Right atrium auricular region (tissue), 2 donors: ENCODE data around the gene SOX18. TPM values are rescaled to one million over a fixed set of nuclear protein-coding genes. Genes with fewer than 3 reads are reported as not detected.

Experiments
- DNase-seq: peaks from one replicate; pipeline ENCODE4 v3.0.0-alpha.2; 2019; ENCODE audit warnings: low spot score
- H3K27ac ChIP-seq, 2 donors: fragments of 200-600 bp; sonication (generic); 1 replicate in 1 of 2; 2 replicates in 1 of 2; pipeline ENCODE4 v1.5.1; 2016 to 2019
- H3K27me3 ChIP-seq, 2 donors: fragments of 200-600 bp; sonication (generic); one replicate each; pipeline versions ENCODE4 v1.5.1 to v1.6.0; 2017 to 2019
- H3K36me3 ChIP-seq: fragments of 200-600 bp; sonication (generic); one replicate; pipeline ENCODE4 v1.5.1; 2016
- H3K4me1 ChIP-seq, 2 donors: fragments of 200-600 bp; sonication (generic); one replicate each; pipeline versions ENCODE4 v1.5.1 to v1.6.0; 2017 to 2019
- H3K4me3 ChIP-seq, 2 donors: fragments of 200-600 bp; sonication (generic); 1 replicate in 1 of 2; 2 replicates in 1 of 2; pipeline ENCODE4 v1.5.1; 2017 to 2019; ENCODE audit warnings: mild to moderate bottlenecking in 1 of 2, moderate library complexity in 1 of 2
- H3K9me3 ChIP-seq, 2 donors: fragments of 200-600 bp; sonication (generic); one replicate each; pipeline ENCODE4 v1.5.1; 2019
- total RNA-seq, 2 donors: library from RNA; depleted of rRNA; stranded (reverse); fragments of >200 nt; gene quantifications; one replicate each; pipeline ENCODE4 v1.1.0, GENCODE V29; 2016
- TF ChIP-seq, protein P1 (sequence below), 2 donors: fragments of 200-600 bp; sonication (generic); IDR thresholded peaks; one replicate each; pipeline ENCODE4 v1.5.1; 2019; ENCODE audit warnings: antibody characterized with exemption in 2 of 2

SOX18 gene
- total RNA-seq, 2 donors from 2014 or later: 15.1 to 17.2 TPM

DNA sequence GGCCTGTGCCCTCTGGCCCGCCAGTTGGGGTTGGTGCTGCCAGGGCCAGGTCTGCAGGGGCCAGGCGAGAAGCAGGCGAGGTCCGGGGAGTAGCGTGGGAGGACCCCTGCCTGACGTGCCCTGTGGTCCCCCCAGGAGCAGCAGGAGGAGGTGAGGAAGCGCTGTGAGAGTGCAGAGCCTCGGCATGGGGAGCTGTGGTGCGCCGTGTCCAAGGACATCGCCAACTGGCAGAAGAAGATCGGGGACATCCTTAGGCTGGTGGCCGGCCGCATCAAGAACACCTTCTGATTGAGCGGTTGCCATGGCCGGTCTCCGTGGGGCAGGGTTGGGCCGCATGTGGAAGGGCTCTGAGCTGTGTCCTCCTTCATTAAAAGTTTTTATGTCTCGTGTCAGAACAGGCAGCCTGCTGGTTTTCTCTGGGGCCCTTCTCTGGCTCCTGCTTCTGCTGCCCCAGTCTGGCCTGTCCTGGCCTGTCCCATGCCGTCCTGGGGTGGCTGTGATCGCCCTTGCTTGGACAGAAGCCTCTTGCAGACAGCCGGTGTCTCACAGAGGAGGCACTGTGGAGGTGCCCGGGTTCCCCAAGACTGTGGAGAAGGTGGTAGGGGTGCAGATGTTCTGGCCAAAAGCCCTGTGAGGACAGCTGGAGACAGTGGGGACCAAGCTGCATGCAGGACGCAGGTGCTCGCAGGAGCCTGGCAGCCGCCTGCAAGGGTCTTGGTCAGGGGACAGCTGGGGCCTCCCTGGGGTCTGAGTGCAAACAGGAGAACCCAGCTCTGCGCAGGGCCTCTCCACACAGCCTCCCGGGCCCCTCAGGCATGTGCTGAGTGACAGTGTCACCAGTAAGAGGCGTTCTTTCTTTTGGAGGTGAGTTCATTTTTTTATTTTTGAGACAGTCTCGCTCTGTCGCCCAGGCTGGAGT is 16.5 kb downstream of the SOX18 start:
- Histone ChIP-seq H3K27me3 (peaks cover 0 to 3% of the 10 kb centered on the region in 2 donors), H3K36me3 (peaks cover 60% of the 10 kb centered on the region), H3K27ac (no peak overlapping the region), H3K4me3 (no peak overlapping the region), H3K9me3 (no peaks in the 10 kb centered on the region), H3K4me1 (peaks cover 0 to 7% of the 10 kb centered on the region in 2 donors)
- TF ChIP-seq, protein P1, sequence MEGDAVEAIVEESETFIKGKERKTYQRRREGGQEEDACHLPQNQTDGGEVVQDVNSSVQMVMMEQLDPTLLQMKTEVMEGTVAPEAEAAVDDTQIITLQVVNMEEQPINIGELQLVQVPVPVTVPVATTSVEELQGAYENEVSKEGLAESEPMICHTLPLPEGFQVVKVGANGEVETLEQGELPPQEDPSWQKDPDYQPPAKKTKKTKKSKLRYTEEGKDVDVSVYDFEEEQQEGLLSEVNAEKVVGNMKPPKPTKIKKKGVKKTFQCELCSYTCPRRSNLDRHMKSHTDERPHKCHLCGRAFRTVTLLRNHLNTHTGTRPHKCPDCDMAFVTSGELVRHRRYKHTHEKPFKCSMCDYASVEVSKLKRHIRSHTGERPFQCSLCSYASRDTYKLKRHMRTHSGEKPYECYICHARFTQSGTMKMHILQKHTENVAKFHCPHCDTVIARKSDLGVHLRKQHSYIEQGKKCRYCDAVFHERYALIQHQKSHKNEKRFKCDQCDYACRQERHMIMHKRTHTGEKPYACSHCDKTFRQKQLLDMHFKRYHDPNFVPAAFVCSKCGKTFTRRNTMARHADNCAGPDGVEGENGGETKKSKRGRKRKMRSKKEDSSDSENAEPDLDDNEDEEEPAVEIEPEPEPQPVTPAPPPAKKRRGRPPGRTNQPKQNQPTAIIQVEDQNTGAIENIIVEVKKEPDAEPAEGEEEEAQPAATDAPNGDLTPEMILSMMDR (IDR thresholded peaks at IDR 0.05): no peak
- DNase-seq: no peak

DNA sequence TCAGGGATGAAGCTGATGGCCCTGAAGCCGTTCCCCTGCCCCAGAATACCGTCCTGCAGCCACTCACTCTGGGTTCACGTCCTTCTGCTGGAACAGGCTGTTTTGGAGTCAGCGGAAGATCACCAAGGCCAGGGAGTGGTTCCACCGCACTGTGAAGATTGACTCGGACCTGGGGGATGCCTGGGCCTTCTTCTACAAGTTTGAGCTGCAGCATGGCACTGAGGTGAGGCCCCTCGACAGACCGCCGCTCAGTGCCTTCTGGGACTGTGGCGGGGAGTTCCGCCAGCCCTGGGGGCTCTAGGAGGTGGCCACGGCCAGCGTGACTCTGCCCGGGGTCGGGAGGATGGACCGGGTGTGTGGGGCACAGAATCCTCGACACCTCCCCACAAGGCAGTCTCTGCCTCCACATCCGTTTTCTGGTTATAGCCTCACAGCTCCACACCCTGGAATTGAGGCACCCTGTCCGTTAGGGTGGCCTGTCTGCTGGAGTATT is 17.6 kb downstream of the SOX18 start:
- H3K27ac ChIP-seq: no peak overlapping the region
- TF ChIP-seq, protein P1 (IDR thresholded peaks at IDR 0.05): no peak
- H3K36me3 ChIP-seq: peaks cover 71% of the 10 kb centered on the region
- no peaks in the 10 kb centered on the region for H3K9me3 ChIP-seq
- H3K4me1 ChIP-seq: no peaks in the 10 kb centered on the region
- no peak for DNase-seq
- H3K27me3 ChIP-seq: no peaks in the 10 kb centered on the region
- H3K4me3 ChIP-seq: no peak overlapping the region

DNA sequence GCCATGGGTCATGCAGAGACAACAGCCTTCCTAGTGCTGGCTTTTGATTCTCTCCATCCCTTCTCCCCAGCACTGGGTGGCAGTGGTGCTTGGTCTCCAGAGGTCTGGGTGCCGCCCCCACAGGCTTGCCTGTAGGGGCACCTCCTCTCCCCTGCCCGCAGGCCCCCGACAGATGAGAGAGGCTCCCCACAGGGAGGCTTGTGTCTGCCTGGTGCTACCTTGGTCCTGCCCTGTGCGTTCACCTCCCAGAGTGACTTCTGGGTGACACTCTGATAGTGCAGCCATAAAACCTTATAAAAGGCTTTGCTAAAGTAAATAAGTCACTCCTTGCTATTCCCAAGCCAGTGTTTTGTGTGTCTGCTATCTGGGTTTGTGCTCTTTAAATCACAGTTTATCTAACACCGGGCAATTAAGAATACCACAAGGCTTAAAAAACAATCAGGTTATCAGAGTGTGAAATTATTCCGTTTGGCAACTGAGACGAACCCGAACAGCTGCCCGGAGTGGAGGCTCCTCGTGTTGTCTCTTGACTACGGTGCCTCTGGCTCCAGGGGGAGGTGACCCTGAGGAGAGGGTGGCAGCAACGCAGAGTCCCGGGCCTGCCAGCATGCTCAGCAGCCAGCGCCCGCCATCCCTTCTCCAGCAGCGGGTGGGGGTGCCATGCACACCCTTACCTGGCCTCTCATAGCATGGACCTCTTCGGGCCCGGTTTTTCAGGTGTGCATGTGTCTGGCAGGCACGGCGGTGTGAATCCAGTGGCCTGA is 18.9 kb downstream of the SOX18 start:
- Histone ChIP-seq H3K27me3 (no peaks in the 10 kb centered on the region), H3K4me3 (no peak overlapping the region), H3K9me3 (no peaks in the 10 kb centered on the region), H3K4me1 (no peaks in the 10 kb centered on the region), H3K27ac (no peak overlapping the region), H3K36me3 (peaks cover 84% of the 10 kb centered on the region)
- TF ChIP-seq, protein P1 (IDR thresholded peaks at IDR 0.05): no peak
- no peak for DNase-seq

DNA sequence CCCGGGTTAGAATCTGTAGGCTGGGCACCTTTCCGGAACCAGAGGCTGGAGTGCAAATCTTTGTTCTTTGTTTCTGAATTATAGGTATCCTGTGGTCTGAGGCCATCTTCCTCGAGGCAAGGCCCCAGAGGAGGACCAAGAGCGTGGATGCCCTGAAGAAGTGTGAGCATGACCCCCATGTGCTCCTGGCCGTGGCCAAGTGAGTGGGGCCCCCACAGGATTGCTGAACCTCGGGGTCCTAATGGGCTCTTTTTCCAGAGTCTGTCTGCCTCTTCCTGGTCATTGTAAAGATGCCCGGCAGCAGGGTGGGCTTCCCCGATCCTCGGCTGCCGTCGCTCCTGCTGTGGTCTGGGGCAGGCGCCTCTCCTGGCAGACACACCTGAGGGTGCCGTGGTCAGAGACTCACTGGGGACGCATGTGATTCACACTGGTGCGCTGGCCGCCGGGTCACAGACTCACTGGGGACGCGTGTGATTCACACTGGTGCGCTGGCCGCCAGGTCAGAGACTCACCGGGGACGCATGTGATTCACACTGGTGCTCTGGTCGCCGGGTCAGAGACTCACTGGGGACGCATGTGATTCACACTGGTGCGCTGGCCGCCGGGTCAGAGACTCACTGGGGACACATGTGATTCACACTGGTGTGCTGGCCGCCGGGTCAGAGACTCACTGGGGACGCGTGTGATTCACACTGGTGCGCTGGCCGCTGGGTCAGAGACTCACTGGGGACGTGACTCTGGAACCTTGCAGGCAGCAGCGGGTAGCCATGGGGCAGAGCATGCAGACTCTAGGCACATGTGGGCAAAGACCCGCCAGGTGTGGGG is 19.9 kb downstream of the SOX18 start:
- TF ChIP-seq, protein P1 (IDR thresholded peaks at IDR 0.05): no peak

DNA sequence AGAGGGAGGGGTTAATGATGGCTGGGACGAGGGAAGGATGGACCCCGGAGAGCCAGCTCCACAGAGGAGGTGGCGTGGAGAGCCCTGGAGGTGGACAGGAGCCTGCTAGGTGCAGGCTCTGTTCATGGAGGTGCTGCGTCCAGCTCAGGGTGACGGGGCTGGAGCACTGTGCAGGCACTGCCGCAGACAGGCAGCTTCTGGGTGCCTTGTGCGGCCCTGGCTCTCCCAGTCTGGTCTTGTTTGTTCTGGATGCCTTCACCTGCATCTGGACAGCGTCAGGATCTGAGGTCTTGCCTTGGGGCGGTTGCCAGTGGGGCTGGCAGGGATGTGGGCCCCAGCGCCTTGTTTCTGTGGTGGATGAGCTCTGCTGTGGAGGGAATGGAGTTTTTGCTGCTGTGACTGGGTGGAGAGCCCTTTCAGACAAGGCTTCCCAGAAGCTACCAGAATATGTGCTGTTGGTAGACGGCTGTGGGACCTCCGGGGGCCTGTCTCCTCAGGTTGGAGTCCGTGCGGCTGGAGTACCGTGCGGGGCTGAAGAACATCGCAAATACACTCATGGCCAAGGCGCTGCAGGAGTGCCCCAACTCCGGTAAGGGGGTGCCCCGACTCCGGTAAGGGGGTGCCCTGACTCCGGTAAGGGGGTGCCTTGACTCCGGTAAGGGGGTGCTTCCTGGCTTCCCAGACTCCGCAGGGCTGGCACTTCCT is 21.3 kb downstream of the SOX18 start:
- Histone ChIP-seq H3K9me3 (no peaks in the 10 kb centered on the region), H3K36me3 (peaks cover 96% of the 10 kb centered on the region), H3K27ac (no peak overlapping the region), H3K4me3 (no peak overlapping the region), H3K4me1 (no peaks in the 10 kb centered on the region), H3K27me3 (no peaks in the 10 kb centered on the region)
- TF ChIP-seq, protein P1 (IDR thresholded peaks at IDR 0.05): no peak
- DNase-seq: no peak

More for the DNA sequence above, 19.9 kb downstream of the SOX18 start:
- no peak overlapping the region for H3K27ac ChIP-seq
- H3K36me3 ChIP-seq: peaks cover 94% of the 10 kb centered on the region
- H3K4me3 ChIP-seq: no peak overlapping the region
- no peaks in the 10 kb centered on the region for H3K4me1 ChIP-seq
- no peak for DNase-seq
- no peaks in the 10 kb centered on the region for H3K9me3 ChIP-seq
- no peaks in the 10 kb centered on the region for H3K27me3 ChIP-seq
